H1 (cell line): ENCODE measurements around the gene RNF125. TPM values are rescaled to one million over a fixed set of nuclear protein-coding genes. Genes with fewer than 3 reads are reported as not detected.

ENCODE experiments used
- ATF2 ChIP-seq: IDR thresholded peaks from 2 replicates; pipeline ENCODE4 v1.6.1; 2012; ENCODE audit warnings: low read length, inconsistent platforms
- CHD7 ChIP-seq: fragments of 300-600 bp; sonication (generic); IDR thresholded peaks from 2 replicates; pipeline ENCODE4 v1.7.1; 2012; ENCODE audit warnings: low read length, moderate library complexity, mild to moderate bottlenecking, inconsistent platforms; ENCODE audit not compliant: insufficient replicate concordance
- polyA plus RNA-seq, 7 experiments: library from polyadenylated mRNA; depleted of rRNA in 3 of 7; stranded (reverse) in 5 of 7; unstranded in 2 of 7; fragments of >200 nt in 5 of 7; fragments of 200-250 nt in 2 of 7; gene quantifications; 1 replicate in 5 of 7; 2 replicates in 1 of 7; 4 replicates in 1 of 7; pipeline versions ENCODE4 v1.2.1 to v1.2.3, GENCODE V29; 2011 to 2013; ENCODE audit warnings: missing spikeins in 2 of 7, mixed read lengths in 2 of 7
- total RNA-seq: library from RNA; stranded (reverse); fragmentation: NEBNext Ultra II Directional; extraction: Animal tissue kit (Norgen Biotek cat#: 25700); gene quantifications from 2 replicates; pipeline ENCODE4 v1.2.1, GENCODE V29; 2021
- TF ChIP-seq, protein P1 (sequence below): IDR thresholded peaks from 2 replicates; pipeline ENCODE4 v1.6.1; 2012; ENCODE audit warnings: inconsistent platforms

RNF125 gene
- total and polyA plus RNA-seq, 2 of the 8 experiments (the other 6 are each of a cell fraction or from before 2014, with no cell fraction given) = 14.3 to 15.2 TPM

- TF ChIP-seq, protein P1, sequence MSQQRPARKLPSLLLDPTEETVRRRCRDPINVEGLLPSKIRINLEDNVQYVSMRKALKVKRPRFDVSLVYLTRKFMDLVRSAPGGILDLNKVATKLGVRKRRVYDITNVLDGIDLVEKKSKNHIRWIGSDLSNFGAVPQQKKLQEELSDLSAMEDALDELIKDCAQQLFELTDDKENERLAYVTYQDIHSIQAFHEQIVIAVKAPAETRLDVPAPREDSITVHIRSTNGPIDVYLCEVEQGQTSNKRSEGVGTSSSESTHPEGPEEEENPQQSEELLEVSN = no peak
- no peak for TF ChIP-seq CHD7
- no peak for TF ChIP-seq ATF2
- TF ChIP-seq, all 59 proteins: peak for 0
Measured at GRCh38 chr18:32040936-32041335, 22.3 kb downstream of the RNF125 start (continued).
